ENCODE measurements around the gene SLC1A5. TPM values are rescaled to one million over a fixed set of nuclear protein-coding genes. Genes with fewer than 3 reads are reported as not detected.
"Not testable (repeated sequence)": the region's sequence is repeated elsewhere in the genome, so short reads cannot be mapped to it uniquely, and the experiment has no call there.

Gene SLC1A5
- total RNA-seq, 4 donors from 2014 or later = 97.3 to 156 (median 114) TPM

GRCh38 chr19:46809534-46810272 lies 21.3 kb upstream of the SLC1A5 start:
- Histone ChIP-seq H3K4me1 (peaks cover 0 to 17% (median 0%) of the 10 kb centered on the region in 3 donors), H3K4me3 (no peak overlapping the region), H3K27ac (no peak overlapping the region), H3K27me3 (no peaks in the 10 kb centered on the region), H3K9me3 (no peaks in the 10 kb centered on the region), H3K36me3 (no peaks in the 10 kb centered on the region)
- intact Hi-C loops (cut with DNase I) = no loop called here
- DNase-seq = no peak
- WGBS, 2 donors = 75 to 89% methylated on average over 9 to 12 of the region's 13 CpGs
- TF ChIP-seq, protein P1, sequence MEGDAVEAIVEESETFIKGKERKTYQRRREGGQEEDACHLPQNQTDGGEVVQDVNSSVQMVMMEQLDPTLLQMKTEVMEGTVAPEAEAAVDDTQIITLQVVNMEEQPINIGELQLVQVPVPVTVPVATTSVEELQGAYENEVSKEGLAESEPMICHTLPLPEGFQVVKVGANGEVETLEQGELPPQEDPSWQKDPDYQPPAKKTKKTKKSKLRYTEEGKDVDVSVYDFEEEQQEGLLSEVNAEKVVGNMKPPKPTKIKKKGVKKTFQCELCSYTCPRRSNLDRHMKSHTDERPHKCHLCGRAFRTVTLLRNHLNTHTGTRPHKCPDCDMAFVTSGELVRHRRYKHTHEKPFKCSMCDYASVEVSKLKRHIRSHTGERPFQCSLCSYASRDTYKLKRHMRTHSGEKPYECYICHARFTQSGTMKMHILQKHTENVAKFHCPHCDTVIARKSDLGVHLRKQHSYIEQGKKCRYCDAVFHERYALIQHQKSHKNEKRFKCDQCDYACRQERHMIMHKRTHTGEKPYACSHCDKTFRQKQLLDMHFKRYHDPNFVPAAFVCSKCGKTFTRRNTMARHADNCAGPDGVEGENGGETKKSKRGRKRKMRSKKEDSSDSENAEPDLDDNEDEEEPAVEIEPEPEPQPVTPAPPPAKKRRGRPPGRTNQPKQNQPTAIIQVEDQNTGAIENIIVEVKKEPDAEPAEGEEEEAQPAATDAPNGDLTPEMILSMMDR (IDR thresholded peaks at IDR 0.05) = no peak
- no peak for TF ChIP-seq POLR2A (IDR thresholded peaks at IDR 0.05)

- peak overlapping the region in 1 of 4 donors; percentile 50 for H3K27ac ChIP-seq
- no peak for DNase-seq
- no peaks in the 10 kb centered on the region for H3K36me3 ChIP-seq
- H3K4me3 ChIP-seq = no peak overlapping the region
- no peak for TF ChIP-seq POLR2A (IDR thresholded peaks at IDR 0.05)
- TF ChIP-seq, protein P1 (IDR thresholded peaks at IDR 0.05) = no peak
- H3K9me3 ChIP-seq = no peaks in the 10 kb centered on the region
- no peaks in the 10 kb centered on the region for H3K4me1 ChIP-seq
- no peaks in the 10 kb centered on the region for H3K27me3 ChIP-seq
- 74 to 85% methylated on average over 7 of the region's 7 CpGs for WGBS, 2 donors
- intact Hi-C loops (cut with DNase I) = no loop called here
Observed at GRCh38 chr19:46806656-46807055, 18.3 kb upstream of the SLC1A5 start.

- intact Hi-C loops (cut with DNase I); H3K4me3 ChIP-seq; H3K36me3 ChIP-seq; DNase-seq; H3K27me3 ChIP-seq; H3K9me3 ChIP-seq; H3K4me1 ChIP-seq; H3K27ac ChIP-seq: not testable (repeated sequence)
- 79 to 90% methylated on average over 4 of the region's 4 CpGs for WGBS, 2 donors
Observed at GRCh38 chr19:46804432-46804831, 16.0 kb upstream of the SLC1A5 start.

DNA sequence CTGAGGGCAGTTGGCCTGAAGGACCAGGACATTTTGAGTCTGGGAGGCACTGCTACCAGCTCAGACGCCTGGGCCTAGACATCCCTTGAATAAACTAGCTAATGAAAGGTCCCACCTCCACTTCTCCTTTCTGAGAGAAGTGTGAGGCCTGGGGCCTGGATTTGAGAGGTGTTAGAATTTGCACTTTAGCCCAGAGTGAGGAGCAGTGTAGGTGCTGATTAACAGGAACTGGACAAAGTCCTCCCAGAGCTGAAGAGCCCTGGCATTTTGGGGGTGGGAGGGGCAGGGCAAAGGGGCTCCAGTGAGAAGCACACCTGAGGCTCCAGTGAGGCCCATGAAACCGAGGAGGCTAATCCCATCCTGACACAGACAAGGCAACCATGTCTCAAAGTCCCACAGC lies 15.2 kb upstream of the SLC1A5 start:
- Histone ChIP-seq H3K4me1 (no peaks in the 10 kb centered on the region), H3K4me3 (no peak overlapping the region), H3K9me3 (no peaks in the 10 kb centered on the region), H3K36me3 (no peaks in the 10 kb centered on the region), H3K27ac (no peak overlapping the region), H3K27me3 (no peaks in the 10 kb centered on the region)
- TF ChIP-seq, protein P1 (IDR thresholded peaks at IDR 0.05) = no peak
- TF ChIP-seq POLR2A (IDR thresholded peaks at IDR 0.05) = no peak
- DNase-seq = no peak
- 58 to 80% methylated on average over 1 to 2 of the region's 2 CpGs for WGBS, 2 donors
- intact Hi-C loops (cut with DNase I) = no loop called here

DNA sequence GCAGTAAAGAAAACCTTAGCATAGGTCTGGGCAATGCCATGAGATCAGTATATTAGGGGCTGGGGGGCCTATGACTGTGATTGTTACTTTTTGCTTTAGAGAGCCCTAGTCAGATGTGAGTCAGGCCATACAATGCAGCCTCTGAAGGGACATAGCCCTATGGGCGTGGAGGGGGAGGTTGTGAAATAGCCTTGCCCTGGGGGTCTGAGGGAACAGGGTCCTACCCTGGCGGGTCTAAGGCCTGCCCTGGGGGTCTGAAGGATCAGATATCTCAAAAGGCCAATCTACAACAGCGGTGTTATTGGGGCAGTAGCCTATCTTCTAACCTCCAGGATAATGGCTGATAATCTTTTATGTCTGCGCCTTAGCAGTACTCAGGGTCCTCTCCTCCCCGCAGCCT lies 13.8 kb upstream of the SLC1A5 start:
- Histone ChIP-seq H3K4me3 (no peak overlapping the region), H3K9me3 (no peaks in the 10 kb centered on the region), H3K36me3 (no peaks in the 10 kb centered on the region), H3K27me3 (no peaks in the 10 kb centered on the region), H3K4me1 (no peaks in the 10 kb centered on the region), H3K27ac (no peak overlapping the region)
- no peak for DNase-seq
- 86 to 89% methylated on average over 5 of the region's 5 CpGs for WGBS, 2 donors
- no peak for TF ChIP-seq POLR2A (IDR thresholded peaks at IDR 0.05)
- TF ChIP-seq, protein P1 (IDR thresholded peaks at IDR 0.05) = no peak
- intact Hi-C loops (cut with DNase I) = no loop called here

Data from esophagus squamous epithelium (tissue), 5 donors.